ENCODE data around the gene SNRNP48.

Gene SNRNP48

GRCh38 chr6:7559196-7559595, 30.8 kb upstream of the SNRNP48 start:
- no peak for DNase-seq (ENCODE audit: low spot score)

GRCh38 chr6:7559651-7560385, 30.2 kb upstream of the SNRNP48 start:
- DNase-seq (ENCODE audit: low spot score), result no peak

GRCh38 chr6:7561153-7561964, 28.6 kb upstream of the SNRNP48 start:
- DNase-seq (ENCODE audit: low spot score), result no peak

GRCh38 chr6:7562769-7563168, 27.2 kb upstream of the SNRNP48 start:
- no peak for DNase-seq (ENCODE audit: low spot score)

- no peak for DNase-seq (ENCODE audit: low spot score)
Observed at GRCh38 chr6:7566107-7566506, 23.9 kb upstream of the SNRNP48 start.

GRCh38 chr6:7566617-7567173, 23.3 kb upstream of the SNRNP48 start:
- no peak for DNase-seq (ENCODE audit: low spot score)

GRCh38 chr6:7568021-7568420, 22.0 kb upstream of the SNRNP48 start:
- no peak for DNase-seq (ENCODE audit: low spot score)

- DNase-seq (ENCODE audit: low spot score), result no peak
Observed at GRCh38 chr6:7569082-7569481, 20.9 kb upstream of the SNRNP48 start.

GRCh38 chr6:7572213-7572943, 17.6 kb upstream of the SNRNP48 start:
- DNase-seq (ENCODE audit: low spot score), result no peak

GRCh38 chr6:7574500-7574899, 15.5 kb upstream of the SNRNP48 start:
- DNase-seq (ENCODE audit: low spot score), result no peak

- DNase-seq (ENCODE audit: low spot score), result no peak
Observed at GRCh38 chr6:7578516-7578915, 11.5 kb upstream of the SNRNP48 start.

- no peak for DNase-seq (ENCODE audit: low spot score)
Observed at GRCh38 chr6:7578931-7579330, 11.1 kb upstream of the SNRNP48 start.

- DNase-seq (ENCODE audit: low spot score), result no peak
Observed at GRCh38 chr6:7579851-7580250, 10.1 kb upstream of the SNRNP48 start.

- no peak for DNase-seq (ENCODE audit: low spot score)
Observed at GRCh38 chr6:7580537-7580926, 9.5 kb upstream of the SNRNP48 start.

GRCh38 chr6:7580927-7581618, 8.9 kb upstream of the SNRNP48 start:
- no peak for DNase-seq (ENCODE audit: low spot score)

GRCh38 chr6:7585287-7585930, 4.6 kb upstream of the SNRNP48 start:
- DNase-seq (ENCODE audit: low spot score), result no peak

- DNase-seq (ENCODE audit: low spot score), result no peak
Observed at GRCh38 chr6:7587631-7588100, 2.3 kb upstream of the SNRNP48 start.

GRCh38 chr6:7588506-7588905, 1.5 kb upstream of the SNRNP48 start:
- DNase-seq (ENCODE audit: low spot score), result no peak

GRCh38 chr6:7589221-7589620, 777 bp upstream of the SNRNP48 start:
- DNase-seq (ENCODE audit: low spot score), result no peak

GRCh38 chr6:7590918-7591302, 912 bp downstream of the SNRNP48 start:
- no peak for DNase-seq (ENCODE audit: low spot score)

GRCh38 chr6:7591770-7592169, 1.8 kb downstream of the SNRNP48 start:
- DNase-seq (ENCODE audit: low spot score), result no peak

Data from iPS-NIHi11 (cell line).